ENCODE data around the gene EIF4EBP3. TPM values are rescaled to one million over a fixed set of nuclear protein-coding genes. Genes with fewer than 3 reads are reported as not detected.

The EIF4EBP3 gene
- total RNA-seq, 2 experiments from 2014 or later = 12.7 to 15.1 TPM

GRCh38 chr5:140560227-140560626 is 12.8 kb downstream of the EIF4EBP3 start:
- peaks cover 49% of the 10 kb centered on the region for H3K4me1 ChIP-seq (ENCODE audit: insufficient read depth, low read length)
- no peaks in the 10 kb centered on the region for H3K9me3 ChIP-seq (ENCODE audit: control insufficient read depth in 1 of 2, insufficient read depth in 1 of 2, low read length in 2 of 2)
- POLR2A ChIA-PET = interaction anchor here (1.2 to 8.9 kb wide), 2 partner anchors 12 to 159 kb away, joined by 4 to 87 read pairs; partner anchors contain the start of genes ANKHD1 and EIF4EBP3
- CTCF ChIA-PET = no interaction called here
- intact Hi-C loops (cut with DNase I, micrococcal nuclease) = loop anchor here (5.0 to 10.0 kb wide), 3 partner anchors 152 to 385 kb away; partner anchors contain the start of genes CYSTM1 (in 1 of the 2) and PFDN1 (in 1 of the 2)
- peaks cover 13% of the 10 kb centered on the region for H3K36me3 ChIP-seq (ENCODE audit: insufficient read depth, low read length)
- Mint-ChIP-seq H3K4me3 (no peak overlapping the region), H3K27ac (no peak overlapping the region), H3K27me3 (no peaks in the 10 kb centered on the region), H3K9me3 (no peaks in the 10 kb centered on the region), H3K36me3 (ENCODE audit: low read depth) (peaks cover 39% of the 10 kb centered on the region), H3K4me1 (ENCODE audit: low read depth) (peaks cover 56% of the 10 kb centered on the region)
- no peak overlapping the region for H3K4me3 ChIP-seq (ENCODE audit: low read length)
- H3K27me3 ChIP-seq (ENCODE audit: control insufficient read depth in 1 of 2, insufficient read depth in 2 of 2, low read length in 2 of 2) = no peaks in the 10 kb centered on the region
- H3K27ac ChIP-seq (ENCODE audit: low read depth in 1 of 2, low read length in 2 of 2) = no peak overlapping the region
- no peak for TF ChIP-seq CTCF (IDR thresholded peaks at IDR 0.05)
- ATAC-seq (ENCODE audit: poor library complexity) (no peak), DNase-seq (peak in 1 of 14 experiments; percentile 20)

- ATAC-seq (ENCODE audit: poor library complexity) (no peak), DNase-seq (peak in 1 of 14 experiments; percentile 20)
- Mint-ChIP-seq H3K4me3 (no peak overlapping the region), H3K9me3 (no peaks in the 10 kb centered on the region), H3K36me3 (ENCODE audit: low read depth) (peaks cover 45% of the 10 kb centered on the region), H3K27ac (peak overlapping the region; percentile 94), H3K27me3 (no peaks in the 10 kb centered on the region), H3K4me1 (ENCODE audit: low read depth) (peaks cover 51% of the 10 kb centered on the region)
- no peaks in the 10 kb centered on the region for H3K9me3 ChIP-seq (ENCODE audit: control insufficient read depth in 1 of 2, insufficient read depth in 1 of 2, low read length in 2 of 2)
- intact Hi-C loops (cut with DNase I, micrococcal nuclease) = loop anchor here (5.0 to 10.0 kb wide), 3 partner anchors 150 to 387 kb away; partner anchors contain the start of genes CYSTM1 (in 1 of the 2) and PFDN1 (in 1 of the 2)
- H3K27me3 ChIP-seq (ENCODE audit: control insufficient read depth in 1 of 2, insufficient read depth in 2 of 2, low read length in 2 of 2) = no peaks in the 10 kb centered on the region
- H3K4me3 ChIP-seq (ENCODE audit: low read length) = no peak overlapping the region
- no peak overlapping the region for H3K27ac ChIP-seq (ENCODE audit: low read depth in 1 of 2, low read length in 2 of 2)
- ChIA-PET CTCF (interaction anchor here (1.4 kb wide), 2 partner anchors 10 to 15 kb away, joined by 3 read pairs; partner anchors contain the start of gene EIF4EBP3), POLR2A (interaction anchor here (1.4 to 8.9 kb wide), 2 partner anchors 14 to 160 kb away, joined by 5 to 87 read pairs; partner anchors contain the start of genes ANKHD1 and EIF4EBP3)
- peaks cover 52% of the 10 kb centered on the region for H3K4me1 ChIP-seq (ENCODE audit: insufficient read depth, low read length)
- TF ChIP-seq CTCF (IDR thresholded peaks at IDR 0.05) = no peak
- peaks cover 25% of the 10 kb centered on the region for H3K36me3 ChIP-seq (ENCODE audit: insufficient read depth, low read length)
Observed at GRCh38 chr5:140561753-140562523, 14.5 kb downstream of the EIF4EBP3 start.

- Histone ChIP-seq H3K36me3 (ENCODE audit: insufficient read depth, low read length) (peaks cover 41% of the 10 kb centered on the region), H3K9me3 (ENCODE audit: control insufficient read depth in 1 of 2, insufficient read depth in 1 of 2, low read length in 2 of 2) (no peaks in the 10 kb centered on the region), H3K4me1 (ENCODE audit: insufficient read depth, low read length) (peaks cover 62% of the 10 kb centered on the region), H3K4me3 (ENCODE audit: low read length) (peak overlapping the region; percentile 98), H3K27ac (ENCODE audit: low read depth in 1 of 2, low read length in 2 of 2) (peak overlapping the region; percentile 89 to 97), H3K27me3 (ENCODE audit: control insufficient read depth in 1 of 2, insufficient read depth in 2 of 2, low read length in 2 of 2) (no peaks in the 10 kb centered on the region)
- ATAC-seq (ENCODE audit: poor library complexity) = no peak
- ChIA-PET POLR2A (interaction anchor here (0.8 to 8.9 kb wide), 10 partner anchors 12 to 162 kb away, joined by 3 to 87 read pairs (median 6); partner anchors contain the start of genes ANKHD1, CD14, EIF4EBP3 and IK), CTCF (interaction anchor here (0.9 to 1.2 kb wide), 3 partner anchors 16 to 75 kb away, joined by 3 to 10 read pairs (median 3); partner anchors contain the start of gene EIF4EBP3)
- intact Hi-C loops (cut with DNase I, micrococcal nuclease) = loop anchor here (5.0 to 10.0 kb wide), 3 partner anchors 149 to 389 kb away; partner anchors contain the start of genes CYSTM1 (in 1 of the 2) and PFDN1 (in 1 of the 2)
- H3K4me1 Mint-ChIP-seq (ENCODE audit: low read depth) = peaks cover 51% of the 10 kb centered on the region
- no peaks in the 10 kb centered on the region for H3K9me3 Mint-ChIP-seq
- peaks cover 56% of the 10 kb centered on the region for H3K36me3 Mint-ChIP-seq (ENCODE audit: low read depth)
- peak overlapping the region; percentile 94 for H3K27ac Mint-ChIP-seq
- no peaks in the 10 kb centered on the region for H3K27me3 Mint-ChIP-seq
- peak overlapping the region; percentile 94 for H3K4me3 Mint-ChIP-seq
- peak in 3 of 14 experiments; percentile 16 to 47 (median 30) for DNase-seq
- TF ChIP-seq CTCF (IDR thresholded peaks at IDR 0.05) = no peak
Observed at GRCh38 chr5:140563596-140563995, 16.1 kb downstream of the EIF4EBP3 start.
